GF-D8 (cell line): ENCODE data around the gene CCDC27.
"Not testable (repeated sequence)": the region's sequence is repeated elsewhere in the genome, so short reads cannot be mapped to it uniquely, and the experiment has no call there.

Source experiments
- DNase-seq: peaks from one replicate; lab custom pipeline; 2025; lab: John Stamatoyannopoulos, UW

The CCDC27 gene

DNA sequence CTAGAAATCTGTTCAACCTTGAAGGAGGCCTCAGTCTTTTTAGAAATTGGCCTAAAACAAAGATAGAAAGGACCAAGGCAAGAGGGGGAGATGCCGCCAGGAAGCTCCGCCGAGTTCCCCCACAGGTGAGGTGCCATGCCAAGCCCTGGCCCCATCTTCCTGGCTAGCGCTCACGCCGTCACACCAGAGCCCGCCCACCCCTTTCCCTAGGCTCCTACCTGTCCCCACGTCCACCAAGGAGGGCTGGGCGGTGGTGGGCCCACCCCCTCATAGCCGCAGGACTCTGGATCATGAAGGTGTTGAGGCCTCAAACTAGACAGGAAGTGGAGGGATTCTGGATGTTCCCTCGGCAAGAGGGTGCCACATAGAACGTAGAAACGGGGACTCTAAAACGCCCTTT, 15.5 kb upstream of the CCDC27 start:
- DNase-seq, result no peak

DNA sequence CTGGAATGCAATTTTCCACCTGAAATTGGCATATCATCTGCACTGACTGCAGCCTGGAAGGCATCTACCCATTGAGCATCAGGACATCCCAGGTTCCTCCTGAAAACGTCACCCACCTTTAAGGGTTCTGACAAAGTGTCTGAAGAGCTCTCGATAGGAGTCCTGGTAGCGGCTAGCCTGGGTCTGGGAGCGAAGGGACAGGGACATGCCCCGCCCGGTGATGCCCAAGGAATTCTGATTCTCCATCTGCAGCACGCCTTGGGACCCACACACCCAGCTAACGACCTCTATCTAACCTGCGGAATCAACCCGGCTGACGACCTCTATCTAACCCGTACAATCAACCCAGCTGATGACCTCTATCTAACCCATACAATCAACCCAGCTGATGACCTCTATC, 13.3 kb upstream of the CCDC27 start:
- DNase-seq, result no peak

DNA sequence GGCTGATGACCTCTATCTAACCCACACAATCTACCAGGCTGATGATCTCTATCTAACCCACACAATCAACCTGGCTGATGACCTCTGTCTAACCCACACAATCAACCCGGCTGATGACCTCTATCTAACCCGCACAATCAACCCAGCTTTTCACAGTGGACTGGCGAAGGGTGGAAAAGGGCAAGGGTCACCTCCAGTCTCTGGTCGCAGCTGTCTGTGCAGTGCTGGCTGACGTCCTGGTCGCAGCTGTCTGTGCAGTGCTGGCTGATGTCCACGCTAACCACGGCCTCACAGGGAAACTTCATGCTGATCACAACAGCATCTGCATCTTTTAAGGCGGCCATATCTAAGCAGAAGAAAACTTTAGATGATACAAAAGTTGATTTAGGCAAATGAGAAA, 12.2 kb upstream of the CCDC27 start:
- DNase-seq, result no peak

DNA sequence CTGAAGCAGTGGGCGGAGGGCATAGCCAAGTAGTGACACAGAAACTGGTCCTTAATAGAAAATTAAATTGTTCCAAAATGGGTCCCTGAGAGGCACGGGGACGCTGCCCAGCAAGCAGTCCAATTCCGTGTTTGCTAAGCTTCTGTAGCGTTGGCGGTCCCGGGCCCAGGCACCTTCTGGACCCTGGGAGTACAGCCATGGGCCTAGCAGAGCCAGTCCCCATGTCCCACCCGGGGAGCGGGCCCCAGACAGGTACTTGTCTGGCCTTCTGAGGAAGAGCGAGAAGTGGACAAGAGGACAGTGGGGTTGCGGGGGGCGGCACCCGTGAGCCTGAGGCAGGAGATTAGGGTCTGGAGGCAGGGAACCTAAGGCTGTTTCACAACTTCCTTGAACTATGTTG, 11.5 kb upstream of the CCDC27 start:
- DNase-seq, result no peak

DNA sequence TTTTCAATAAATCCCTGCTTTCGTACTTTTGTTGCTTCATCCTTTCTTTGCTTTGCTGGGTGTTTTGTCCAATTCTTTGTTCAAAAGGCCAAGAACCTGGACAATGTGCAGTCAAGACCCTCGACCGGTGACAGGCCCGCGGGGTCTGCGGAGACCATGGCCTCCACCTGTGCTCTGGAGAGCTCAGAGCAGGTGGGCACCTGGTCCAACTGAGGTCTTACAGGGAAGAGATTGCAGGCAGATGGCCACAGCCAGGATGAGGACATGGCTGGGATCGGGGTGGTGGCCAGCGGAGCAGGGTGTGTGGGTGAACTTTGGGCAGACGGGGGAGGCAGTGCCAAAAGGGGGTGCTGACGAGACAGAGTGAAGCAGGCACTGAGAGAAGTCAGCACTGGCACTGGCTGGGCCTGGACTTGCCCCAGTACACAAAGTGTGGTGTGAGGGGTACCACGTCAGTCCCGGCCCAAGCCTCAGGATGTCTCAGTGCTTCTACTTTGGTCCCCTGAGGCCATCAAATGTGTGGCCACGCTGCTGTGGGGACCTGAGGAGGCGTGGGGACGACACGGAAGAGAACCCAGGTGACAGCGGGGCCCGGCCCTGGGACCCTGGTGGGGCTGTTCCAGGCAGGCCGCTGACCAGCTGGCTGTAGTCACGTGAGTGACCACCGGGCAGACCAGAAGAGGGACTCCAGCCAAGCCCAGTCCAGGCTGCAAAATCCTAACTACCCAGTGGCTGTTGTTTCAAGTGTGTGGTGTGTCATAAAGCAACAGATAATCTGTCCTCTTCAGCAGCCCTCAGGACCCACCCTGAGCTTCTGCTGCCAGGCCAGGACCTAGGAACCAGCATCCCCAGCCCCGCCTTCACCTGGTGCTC, 10.4 kb upstream of the CCDC27 start:
- DNase-seq, result no peak

DNA sequence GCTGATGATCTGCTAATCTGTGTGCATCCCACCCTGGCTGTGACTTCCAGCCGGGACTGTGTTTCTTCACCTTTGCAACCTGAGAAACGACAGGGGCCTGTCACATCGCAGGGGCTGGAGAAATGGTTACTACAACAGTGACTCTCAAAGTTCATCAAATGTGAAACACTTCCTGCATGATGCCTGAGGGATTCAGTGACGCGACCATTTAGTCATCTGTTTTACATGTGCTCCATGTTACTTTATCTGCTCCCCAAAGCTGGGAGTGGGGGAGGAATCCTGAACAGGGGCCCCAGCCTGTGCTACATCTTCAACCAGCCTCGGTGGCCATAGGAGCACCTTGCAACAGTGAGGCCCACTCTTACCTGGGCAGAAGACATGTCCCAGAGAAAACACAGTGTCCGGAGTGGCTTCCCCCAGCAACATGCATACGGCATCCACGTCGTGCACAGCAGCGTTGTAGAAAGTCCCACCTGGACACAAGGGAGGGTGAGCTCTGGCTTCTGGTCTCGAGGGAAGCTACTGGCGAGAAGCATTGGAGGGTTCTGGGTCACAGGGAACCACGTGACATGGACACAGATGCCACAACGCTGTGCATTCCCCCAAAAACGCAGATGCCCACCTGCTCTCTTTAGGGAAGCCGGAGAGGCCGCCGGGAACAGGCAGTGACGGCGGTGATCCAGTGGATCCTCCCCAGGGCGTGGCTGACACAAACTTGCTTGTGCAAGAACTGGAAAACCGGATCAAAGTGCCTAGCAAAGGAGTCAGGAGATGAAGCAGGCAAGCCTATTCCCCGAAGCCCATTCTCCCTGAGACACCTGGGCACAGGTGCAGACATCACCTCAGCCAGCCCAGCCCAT, 9.6 kb upstream of the CCDC27 start:
- no peak for DNase-seq

DNA sequence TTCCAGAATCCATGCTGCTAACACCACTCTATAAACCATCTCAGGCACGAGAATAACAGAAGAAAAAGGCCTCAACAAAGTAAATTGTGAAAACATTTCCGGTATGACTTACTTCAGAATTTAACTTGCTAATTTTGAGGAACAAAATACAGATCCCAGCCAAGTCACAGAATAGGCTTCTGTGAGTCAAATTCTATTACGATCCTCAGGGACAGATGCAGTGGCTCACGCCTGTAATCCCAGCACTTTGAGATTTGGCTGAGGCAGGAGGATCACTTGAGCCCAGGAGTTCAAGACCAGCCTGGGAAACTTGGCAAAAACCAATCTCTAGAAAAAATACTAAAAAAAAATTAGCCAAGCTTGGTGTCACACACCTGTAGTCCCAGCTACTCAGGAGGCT, 8.8 kb upstream of the CCDC27 start:
- no peak for DNase-seq

DNA sequence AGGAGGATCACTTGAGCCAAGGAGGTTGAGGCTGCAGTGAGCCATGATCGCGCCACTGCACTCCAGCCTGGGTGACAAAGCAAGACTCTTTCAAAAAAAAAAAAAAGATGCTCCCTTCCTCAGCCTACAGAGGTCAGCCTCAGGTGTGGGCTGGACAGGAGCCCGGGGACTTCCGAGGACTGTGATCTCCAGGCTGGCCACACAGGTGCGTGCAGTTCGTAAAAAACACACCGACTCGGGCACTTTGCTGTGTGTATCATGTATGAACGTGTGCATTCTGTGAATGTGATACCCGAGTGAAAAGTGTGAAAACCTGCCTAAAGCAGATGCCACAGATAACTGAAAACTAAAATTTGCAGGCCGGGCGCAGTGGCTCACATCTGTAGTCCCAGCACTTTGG, 8.4 kb upstream of the CCDC27 start:
- no peak for DNase-seq

DNA sequence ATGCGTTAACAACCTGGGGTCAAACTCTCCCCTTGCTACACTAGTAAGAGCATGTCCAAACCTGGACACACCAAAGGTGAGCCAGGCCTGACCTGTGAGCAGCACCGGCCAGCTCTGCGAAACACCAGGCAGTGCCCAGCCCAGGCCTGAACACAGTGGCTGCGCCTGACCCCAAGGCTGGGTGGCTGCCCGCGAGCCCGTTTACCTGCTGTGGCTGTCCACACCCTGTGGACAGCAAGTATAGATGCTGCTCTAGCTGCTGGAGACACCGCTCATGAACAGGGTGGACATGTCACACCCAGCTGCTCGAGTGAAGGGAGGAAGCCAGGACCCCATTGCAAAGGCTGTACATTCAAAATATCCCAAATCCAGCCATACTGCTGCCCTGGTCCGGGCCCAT, 7.6 kb upstream of the CCDC27 start:
- no peak for DNase-seq

DNA sequence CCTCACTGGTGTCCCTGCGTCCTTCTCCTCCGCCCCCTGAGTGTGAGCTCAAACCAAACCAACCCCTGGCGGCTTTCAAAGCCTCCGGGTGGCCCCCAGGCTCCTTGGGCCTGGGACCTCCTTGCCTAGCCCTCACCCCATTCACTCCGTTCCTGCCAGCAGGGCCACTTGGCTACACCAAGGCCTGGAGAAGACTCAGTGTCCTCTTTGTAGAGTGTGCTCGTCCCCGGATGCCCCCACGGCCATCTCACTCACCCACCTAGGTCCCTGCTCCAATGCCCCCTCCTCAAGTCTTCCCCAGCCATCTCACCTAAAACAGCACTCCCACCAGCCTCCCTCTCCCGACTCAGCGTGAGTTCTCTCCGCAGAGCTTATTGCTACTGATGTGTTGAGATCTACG, 7.2 kb upstream of the CCDC27 start:
- DNase-seq, result no peak

DNA sequence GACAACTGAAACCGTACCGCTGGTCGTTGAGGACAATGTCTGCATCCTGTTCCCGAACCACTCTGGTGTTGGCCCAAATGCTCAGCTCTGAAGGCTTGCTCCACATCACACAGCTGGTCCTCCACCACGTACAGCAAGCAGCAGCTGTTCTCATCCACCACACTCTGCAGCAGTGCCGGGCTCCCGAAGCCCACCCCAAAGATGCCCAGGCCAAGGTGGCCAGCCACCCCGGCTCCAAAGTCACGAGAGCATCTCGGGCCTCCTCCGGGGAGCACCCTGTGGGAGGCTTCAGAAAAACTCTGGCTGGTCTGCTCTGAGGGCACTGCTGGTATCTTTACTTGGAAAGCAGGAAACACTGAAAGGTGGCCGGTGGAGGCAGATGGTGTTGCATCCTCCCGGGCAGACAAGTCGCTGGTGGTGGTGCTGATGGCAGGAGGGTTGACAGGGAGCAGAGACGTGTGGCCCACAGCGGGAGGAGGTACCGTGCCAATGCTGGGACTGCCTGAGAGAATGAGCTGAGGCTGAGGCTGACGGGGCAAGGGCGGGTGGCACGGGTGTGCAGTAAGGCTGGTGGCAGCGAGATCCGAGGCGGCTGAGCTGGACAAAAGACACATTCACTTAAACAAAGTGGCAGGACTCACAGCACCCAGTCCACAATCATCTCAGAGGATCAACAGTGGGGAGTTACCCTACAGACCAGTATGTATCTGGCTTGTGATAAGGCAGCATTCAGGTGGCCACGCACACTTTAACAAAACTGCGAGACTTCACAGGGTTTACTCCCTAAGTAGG, 6.5 kb upstream of the CCDC27 start:
- DNase-seq, result no peak

DNA sequence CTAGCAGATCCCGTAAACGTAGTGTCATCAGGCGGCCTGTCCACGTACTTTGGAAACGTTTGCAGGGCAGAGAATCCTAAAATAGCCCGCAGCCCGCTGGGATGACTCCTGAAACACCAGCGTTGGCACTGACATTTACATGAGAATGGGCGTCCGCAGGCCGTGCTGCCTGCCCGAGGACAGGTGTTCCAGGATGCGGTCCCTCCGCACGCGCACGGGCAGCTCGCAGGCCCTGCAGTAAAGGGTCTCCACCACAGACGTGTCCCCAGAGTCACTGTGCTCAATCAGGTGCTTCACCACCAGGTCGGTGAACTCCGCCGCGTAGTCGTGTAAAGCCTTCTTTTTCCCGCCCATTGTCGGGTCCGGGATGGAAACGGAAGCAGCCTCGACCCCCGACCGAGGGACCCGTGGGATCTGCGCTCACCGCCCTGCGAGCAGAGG, 5.8 kb upstream of the CCDC27 start:
- no peak for DNase-seq

DNA sequence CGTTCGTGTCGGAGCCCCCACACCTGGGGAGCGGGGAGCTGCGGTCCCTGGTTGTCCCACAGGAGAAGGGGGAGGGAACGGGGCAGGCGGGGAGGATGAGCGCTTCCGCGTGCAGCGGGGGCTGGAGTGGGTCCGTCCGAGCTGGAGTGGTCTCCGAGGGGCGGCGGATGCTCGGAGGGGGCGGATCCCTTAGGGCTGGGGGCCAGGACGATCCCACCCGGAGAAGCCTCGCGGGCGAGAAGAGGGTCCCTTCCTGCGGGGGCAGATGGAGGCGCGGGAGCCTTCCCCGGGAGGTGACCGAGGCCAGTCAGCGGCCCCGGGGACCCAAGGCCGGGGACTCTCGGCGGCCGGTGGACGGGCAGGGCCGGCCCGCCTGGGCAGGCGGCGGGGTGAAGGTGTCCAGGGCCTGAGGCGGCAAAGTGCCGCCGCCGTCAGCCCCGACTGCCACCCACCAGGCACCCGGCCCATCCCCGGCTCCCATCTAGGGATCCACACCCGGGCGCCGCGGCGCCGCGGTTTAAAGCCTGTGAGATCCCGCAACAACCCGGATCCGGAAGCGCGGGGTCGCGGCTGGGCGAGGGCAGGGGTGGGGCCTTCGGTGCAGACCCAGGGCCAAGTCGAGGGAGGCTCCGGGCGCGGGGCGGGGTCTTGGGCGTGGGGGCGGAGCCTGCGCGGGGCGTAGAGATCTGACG, 5.3 kb upstream of the CCDC27 start:
- DNase-seq, result no peak

DNA sequence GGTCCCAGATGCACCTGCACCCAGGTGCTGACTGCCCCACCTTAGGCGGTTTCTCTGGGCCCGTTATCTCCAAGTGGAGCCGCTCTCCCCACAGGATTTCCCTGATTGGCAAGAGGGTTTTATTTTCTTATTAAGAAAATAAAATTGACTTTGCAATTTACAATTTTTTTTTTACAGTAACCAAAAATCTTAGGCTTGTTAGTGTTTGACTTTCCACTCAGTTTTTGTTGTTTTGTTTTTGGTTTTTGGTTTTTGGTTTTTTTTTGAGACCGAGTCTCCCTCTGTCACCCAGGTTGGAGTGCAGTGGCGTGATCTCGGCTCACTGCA, 4.8 kb upstream of the CCDC27 start:
- no peak for DNase-seq

DNA sequence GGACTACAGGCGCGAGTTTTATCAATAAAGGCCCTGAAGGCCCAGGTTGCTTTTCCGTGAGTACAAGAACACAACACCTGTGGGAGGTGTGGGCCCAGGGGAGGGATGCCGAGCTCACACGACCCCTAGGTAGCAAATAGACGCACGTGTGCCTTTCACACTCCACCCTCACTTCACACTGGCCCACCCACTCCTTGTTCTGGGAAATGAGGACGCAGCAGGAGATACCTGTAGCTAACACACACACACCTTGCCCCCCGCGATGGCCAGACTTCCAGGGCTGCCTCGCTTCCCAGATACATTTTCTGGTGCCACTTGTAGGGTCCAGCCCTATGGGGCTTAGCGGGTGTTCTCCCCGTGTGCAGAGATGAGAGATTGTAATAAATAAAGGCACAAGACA, 4.3 kb upstream of the CCDC27 start:
- no peak for DNase-seq

DNA sequence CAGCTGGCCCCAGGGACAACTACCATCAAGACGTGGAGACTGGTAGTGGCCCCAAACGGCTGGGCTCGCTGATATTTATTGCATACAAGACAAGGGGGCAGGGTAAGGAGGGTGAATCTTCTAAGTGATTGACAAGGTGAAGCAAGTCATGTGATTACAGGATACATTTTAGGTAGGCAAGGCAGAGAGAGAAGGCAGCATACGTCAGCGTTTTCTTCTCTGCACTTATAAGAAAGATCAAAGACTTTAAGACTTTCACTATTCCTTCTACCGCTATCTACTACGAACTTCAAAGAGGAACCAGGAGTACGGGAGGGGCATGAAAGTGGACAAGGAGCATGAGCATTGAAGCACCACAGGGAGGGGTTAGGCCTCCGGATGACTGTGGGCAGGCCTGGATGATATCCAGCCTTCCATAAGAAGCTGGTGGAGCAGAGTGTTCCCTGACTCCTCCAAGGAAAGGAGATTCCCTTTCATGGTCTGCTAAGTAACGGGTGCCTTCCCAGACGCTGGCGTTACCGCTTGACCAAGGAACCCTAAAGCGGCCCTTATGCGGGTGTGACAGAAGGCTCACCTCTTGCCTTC, 3.8 kb upstream of the CCDC27 start:
- DNase-seq, result not testable (repeated sequence)

DNA sequence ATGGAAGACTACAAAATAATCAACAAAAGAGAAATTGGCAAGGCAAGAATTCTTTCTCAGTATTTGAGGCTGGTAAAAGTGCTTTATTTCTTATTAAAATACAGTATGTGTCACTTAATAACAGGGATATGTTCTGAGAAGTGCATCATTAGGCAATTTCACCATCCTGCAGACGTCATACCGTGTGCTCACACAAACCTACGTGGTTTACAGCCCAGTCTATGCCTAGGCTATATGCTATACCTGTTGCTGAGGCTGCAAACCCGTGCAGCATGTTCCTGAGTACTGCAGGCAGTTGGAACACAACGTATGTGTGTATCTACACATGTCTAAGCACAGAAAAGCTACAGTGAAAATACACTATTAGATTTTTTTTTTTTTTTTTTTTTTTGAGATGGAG, 2.7 kb upstream of the CCDC27 start:
- DNase-seq, result no peak

DNA sequence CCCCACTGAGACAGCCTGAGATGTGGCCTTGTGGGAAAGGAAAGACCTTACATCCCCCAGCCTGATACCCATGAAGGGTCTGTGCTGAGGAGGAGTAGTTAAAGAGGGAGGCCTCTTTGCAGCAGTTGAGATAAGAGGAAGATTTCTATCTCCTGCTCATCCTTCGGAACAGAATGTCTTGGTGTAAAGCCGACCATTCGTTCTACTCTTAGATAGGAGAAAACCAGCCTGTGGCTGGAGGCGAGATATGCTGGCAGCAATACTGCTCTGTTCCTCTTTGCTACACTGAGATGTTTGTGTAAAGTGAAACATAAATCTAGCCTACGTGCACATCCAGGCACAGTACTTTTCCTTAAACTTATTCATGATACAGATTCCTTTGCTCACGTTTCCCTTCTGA, 1.5 kb upstream of the CCDC27 start:
- no peak for DNase-seq

DNA sequence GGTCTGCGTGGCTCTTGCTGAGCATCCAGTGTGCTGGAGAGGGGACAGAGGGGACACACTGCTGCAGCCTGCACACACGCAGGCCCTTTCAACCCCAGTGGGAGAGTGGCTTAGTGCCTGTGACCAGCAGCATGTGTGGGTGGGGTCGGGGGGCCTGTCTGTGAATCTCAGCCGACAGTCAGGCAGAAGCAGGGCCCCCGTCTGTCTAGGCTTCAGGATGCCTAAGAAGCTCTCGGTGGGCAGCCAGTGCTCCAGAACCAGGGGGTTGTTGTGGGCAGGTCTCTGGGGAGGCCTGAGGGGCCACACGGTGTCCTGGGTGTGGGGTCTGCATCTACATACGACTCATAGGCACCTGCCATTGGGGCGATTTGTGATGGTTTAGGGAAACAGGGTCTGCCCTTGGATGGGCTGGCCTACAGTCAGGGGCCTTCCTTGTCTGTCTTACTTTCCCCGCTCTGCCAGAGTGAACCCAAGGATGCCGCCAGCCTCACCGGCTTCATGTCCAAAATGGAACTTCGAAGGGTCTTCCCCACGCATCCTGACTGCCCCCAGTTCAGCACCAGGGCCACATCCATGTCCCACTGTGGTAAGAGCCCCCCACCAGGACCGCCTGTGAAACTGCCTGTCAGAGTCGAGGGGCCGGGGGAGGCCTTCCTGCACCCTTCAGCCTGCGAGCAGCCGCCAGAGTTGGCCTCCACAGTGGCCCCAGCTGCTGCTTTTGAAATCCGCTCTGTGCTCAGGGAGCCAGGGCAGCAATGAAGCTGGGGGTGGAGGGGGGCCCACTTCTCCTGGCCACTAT, 1.6 kb downstream of the CCDC27 start:
- DNase-seq, result no peak

DNA sequence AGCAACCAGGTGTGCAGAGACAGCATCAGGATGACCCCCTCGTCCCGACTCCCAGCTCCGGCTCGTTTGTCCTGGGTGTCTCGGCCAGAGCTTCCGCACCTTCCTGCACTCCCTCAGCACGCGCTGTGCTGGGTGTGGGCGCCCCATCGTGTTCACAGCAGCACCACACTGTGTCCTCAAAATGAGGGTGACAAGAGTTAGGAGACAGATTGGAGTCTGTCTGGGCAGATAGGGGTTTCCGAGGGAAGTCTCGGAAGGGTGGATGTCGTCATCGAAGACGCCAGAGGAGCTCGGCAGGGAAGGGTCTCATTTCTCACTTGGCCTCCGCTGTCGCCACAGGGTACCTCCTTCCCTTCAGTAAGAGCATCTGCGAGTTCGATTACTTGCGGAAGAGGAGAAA, 4.1 kb downstream of the CCDC27 start:
- DNase-seq, result no peak

DNA sequence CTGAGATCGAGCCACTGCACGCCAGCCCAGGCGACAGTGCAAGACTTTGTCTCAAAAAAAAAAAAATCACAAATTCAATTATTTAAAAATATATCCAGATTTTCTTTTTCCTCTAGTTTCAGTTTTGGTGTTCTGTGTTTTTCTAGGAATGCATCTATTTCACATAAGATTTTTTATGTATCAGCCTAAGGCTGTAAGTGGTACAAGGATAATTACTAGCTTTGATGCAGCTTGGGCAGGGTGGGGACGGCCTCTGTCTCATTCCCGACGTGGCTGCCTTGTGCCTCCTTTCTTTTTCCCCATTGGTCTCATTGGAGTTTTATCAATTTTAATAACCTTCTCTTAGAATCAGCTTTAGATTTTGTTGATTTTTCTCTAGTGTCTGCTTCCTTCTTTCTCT, 6.9 kb downstream of the CCDC27 start:
- no peak for DNase-seq
